NK-92 treated with Interleukin-12 subunit alpha and Interleukin-12 subunit beta, amount 100 ng/mL, for 24 hours (cell line): ENCODE results near the gene OSBPL9.
A peak's percentile ranks its signal among the peaks of the same experiment; 100 is the strongest.
"Not testable (repeated sequence)": the region's sequence is repeated elsewhere in the genome, so short reads cannot be mapped to it uniquely, and the experiment has no call there.

ENCODE experiments used
- DNase-seq: peaks from one replicate; lab custom pipeline; 2025; lab: John Stamatoyannopoulos, UW

The OSBPL9 gene

DNA sequence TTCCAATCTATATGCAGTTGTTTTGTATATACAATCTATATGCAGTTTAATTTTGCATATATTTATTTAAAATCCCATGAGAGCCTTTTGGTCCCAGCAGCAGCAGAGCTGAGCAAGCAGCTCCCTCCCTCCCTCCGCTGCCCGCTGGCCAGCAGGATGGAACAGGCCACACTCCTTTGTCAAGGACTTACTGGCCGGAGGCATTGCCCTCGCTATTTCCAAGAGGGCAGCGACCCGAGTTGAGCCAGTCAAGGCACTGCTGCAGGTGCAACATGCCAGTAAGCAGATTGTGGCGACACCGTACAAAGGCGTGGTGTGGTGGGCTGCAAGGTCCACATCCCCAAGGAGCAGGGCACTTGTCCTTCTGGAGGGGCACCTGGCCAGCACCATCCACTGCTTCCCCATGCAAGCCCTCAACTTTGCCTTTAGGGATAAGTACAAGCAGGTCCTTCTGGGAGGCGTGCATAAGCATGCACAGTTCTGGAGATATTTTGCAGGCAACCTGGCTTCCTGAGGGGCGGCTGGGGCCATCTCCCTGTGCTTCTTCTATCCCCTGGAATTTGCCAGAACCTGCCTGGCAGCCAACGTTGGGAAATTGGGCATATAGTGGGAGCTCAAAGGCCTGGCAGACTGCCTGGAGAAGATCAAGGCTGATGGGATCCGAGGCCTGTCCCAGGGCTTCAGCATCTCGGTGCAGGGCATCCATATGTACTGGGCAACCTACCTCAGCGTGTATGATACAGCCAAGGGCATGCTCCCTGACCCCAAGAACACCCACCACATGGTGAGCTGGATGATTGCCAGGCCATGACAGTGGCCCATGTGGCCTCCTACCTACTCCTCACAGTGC lies 92.2 kb downstream of the OSBPL9 start:
- DNase-seq: no peak

DNA sequence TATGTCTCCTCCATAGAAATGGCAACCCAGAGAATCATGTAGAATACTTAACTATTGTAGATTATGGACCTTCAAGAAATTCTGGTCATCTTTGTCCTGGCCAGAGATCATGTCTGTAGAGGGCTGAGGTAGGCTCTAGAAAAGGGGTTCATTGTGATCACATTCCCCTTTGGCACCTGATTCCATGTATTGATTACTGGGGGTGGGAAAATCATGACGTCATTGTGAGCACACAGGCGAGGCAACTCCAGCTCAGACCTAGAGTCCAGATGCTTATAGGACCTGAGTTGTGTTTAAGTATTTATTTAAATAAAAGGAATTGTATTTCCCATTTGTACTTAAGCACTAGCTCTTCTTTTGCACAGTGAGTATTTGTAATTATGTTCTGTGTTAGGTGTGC lies 93.1 kb downstream of the OSBPL9 start:
- DNase-seq: no peak

DNA sequence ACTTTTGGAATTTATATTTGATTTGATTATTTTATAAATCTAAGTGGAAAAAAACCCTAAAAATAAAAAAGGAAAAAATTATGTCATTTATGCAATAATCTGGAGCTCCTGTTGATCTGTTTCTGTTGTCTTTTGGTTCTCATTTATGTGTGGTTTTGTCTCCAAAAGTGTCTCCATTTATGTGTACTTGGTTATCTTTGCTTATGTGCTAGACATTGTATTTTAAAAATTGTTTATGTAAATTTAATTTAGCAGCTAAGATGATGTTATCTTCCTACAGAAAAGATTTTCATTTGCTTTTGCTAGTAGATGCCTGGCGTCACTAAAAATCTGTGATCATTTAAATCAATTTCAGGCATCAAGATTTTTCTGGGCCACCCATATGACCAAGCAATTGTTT lies 95.7 kb downstream of the OSBPL9 start:
- no peak for DNase-seq

DNA sequence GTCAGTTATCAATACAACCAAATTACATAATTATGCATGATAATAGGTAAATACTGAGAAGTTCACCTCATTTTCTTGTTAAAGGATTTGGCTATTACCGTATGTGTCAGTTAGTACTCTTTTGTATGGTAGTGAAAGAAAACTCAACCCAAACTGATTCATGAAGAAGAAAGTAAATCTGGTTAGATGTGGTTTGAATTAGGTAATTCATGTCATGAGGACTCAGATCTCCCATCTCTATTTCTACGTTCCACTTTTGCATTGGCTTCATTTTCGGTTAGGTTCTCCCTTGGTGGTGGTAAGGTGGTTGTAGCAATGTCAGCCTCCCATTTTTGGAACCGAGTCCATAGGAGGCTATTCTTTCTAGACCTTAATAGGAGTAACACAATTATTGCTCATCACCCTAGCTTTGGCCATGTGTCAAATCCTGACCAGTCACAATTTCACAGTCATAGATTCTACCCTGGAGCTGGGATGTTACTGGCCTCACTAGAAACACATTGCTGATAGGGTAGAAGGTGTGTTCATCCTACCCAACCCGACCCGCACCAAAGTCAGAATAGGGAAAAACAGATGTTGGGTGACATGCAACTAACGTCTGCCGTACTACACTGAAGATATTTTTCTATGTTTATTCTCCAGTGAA lies 97.6 kb downstream of the OSBPL9 start:
- DNase-seq: no peak

DNA sequence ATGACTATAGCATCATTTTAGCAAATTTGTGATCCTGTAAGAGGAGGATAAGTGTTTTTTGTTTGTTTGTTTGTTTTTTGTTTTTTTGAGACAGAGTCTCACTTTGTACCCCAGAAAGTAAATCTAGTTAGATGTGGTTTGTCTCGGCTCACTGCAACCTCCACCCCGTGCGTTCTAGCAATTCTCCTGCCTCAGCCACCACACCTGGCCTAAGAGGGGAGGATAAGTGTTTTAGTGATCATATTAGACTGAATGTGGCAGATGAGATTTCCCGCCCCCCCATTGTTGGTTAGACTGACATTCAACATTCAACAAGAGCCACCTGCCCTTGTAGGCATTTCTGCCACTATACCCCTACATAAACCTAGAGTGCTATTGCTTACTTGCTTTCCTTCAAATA lies 98.5 kb downstream of the OSBPL9 start:
- DNase-seq: no peak

DNA sequence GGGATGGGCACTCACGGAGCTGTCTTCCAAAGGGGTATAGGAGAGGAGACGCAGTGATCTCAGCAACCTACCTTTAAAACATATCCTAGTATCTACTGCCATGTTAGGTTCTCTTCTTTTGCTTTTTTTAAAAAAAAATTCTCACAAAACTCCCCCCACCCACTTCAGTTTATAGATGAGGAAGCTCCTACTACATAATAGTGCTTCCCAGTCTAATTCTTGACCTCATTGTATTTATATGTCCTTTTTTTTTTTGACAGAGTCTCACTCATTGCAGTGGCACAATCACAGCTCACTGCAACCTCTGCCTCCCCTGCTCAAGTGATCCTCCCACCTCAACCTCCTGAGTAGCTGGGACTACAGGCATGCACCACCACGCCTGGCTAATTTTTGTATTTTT lies 99.9 kb downstream of the OSBPL9 start:
- DNase-seq: no peak

DNA sequence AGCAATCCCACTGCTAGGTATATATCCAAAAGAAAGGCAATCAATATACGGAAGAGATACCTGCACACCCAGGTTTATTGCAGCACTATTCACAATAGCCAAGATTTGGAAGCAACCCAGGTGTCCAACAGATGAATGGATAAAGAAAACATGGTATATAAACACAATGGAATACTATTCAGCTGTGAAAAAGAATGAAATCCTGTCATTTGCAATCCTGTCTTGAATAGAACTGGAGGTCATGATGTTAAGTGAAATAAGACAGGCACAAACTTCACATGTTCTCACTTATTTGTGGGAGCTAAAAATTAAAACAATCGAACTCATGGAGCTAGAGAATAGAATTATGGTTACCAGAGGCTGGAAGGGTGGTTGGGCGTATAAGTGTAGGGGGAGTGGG lies 101.0 kb downstream of the OSBPL9 start:
- DNase-seq: no peak

DNA sequence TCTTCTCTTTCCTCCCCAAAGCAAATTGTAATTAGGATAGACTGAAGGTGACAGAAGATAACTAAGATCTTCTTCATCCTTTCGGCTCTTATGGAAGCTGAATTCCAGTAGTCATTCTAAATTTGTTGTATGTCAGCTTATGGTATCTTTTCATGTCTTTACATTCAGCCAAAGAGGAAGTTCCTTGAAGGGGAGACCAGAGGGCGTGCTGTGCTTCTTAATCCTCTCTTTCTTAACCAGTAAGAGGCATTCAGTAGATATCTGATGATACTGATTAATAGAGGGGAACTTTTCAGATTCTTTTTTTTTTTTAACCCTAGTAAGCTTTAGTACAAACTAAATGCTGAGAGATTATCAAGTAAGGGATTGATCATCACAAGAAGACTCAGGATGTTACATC lies 102.3 kb downstream of the OSBPL9 start:
- DNase-seq: no peak

DNA sequence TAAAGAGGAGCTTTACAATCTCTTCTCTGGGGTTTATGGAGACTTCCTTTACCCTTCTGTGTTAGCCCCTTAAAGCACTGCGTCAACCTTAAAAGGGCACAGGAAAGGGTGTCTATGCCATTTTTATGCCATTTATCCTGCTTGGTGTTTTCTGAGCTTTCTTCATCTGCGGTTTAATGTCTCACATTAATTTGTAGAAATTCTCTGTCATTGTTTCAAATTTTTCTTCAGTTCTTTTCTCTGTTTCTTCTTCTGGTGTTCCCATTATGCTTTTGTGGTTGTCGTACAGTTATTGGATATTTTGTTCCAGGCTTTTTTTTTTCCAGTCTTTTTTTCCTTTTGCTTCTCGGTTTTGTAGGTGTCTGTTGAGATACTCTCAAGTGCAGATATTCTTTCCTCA lies 107.9 kb downstream of the OSBPL9 start:
- no peak for DNase-seq

DNA sequence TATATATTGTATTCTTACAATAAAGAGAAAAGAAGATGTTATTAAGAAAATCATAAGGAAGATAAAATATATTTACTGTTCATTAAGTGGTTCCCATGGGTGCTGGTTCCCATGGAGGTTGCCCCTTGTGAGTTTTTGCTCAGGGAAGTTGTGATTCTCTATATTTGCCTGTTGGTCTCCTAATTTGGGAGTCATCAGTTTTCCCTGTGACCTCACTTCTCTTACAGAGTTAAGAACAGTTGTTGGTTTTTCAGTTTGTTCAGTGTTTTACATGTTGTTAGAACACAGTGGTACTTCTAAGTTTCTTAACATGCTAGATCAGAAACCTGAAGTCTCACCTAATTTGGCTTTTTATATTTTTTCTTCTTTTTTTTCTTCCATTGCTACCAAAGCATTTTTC lies 109.2 kb downstream of the OSBPL9 start:
- DNase-seq: no peak

DNA sequence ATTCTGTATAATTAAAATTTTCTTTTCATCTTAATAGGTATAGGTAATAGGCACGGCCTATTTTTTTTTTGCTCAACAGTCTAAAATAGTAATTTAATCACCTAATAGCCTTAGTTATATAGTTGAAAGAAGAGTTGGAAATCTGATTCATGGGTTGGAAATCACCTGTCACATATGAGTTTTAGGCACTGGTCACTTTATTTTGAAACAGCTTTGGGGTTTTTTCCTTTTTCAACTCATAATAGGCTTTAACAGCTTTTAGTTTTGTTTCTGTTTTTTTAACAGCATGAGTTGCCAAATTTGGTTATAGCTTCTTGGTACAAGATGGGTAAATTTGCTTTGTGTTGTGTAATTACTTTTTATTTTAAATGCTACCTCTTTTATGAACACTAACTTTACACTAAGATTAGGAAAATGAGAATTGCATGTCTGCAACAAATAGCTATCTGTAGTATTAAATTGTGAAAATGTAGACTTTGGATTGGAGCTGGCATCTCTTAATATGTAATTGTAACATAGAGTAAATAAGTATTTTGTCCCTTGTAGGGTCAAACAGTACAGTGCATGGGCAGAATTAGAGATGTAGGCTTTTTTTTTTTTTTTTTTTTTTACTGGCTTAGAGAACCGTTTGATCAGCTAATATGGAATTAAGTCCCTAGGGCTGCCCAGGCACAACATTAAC lies 109.8 kb downstream of the OSBPL9 start:
- no peak for DNase-seq

DNA sequence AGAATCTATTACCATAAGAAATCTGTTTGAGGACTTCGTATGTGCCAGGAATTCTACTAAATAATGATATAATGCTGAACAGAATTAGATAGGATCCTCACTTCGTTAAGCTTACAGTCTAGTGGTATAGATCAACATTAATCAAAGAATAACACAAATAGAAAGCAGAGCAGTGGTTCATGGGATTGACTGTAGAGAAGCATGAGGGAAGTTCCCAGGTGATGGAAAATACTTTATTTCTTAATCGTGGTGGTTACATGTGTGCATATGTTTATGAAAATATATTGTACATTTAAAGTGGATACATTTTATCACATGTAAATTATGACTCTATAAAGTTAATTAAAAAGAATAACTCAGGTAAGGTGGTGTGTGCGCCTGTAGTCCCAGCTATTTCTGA lies 110.5 kb downstream of the OSBPL9 start:
- DNase-seq: no peak

DNA sequence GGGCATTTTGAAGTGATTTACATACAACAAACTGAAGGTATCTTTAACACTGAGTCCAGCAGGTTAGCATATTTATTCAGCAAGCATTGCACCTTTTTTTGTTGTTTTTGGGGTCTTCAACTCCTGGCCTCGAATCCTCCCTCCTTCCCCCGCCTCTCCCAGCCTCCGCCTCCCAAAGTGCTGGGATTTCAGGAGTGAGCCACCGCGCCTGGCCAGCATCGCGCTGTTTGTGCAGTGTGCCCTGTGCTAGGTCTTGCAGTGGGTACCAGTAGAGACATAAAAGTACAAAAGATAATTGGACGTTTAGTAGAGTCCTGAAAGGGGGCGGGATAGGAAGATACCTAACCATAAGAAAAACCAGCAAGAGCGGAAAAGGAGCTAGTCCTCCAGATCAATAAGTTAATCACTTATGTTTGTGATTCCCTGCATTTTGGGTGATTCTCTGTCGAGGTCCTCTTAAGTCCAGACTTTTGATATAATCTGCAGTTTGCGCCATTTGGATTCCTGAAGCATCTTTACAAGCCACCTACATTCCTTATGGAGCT lies 111.8 kb downstream of the OSBPL9 start:
- no peak for DNase-seq

DNA sequence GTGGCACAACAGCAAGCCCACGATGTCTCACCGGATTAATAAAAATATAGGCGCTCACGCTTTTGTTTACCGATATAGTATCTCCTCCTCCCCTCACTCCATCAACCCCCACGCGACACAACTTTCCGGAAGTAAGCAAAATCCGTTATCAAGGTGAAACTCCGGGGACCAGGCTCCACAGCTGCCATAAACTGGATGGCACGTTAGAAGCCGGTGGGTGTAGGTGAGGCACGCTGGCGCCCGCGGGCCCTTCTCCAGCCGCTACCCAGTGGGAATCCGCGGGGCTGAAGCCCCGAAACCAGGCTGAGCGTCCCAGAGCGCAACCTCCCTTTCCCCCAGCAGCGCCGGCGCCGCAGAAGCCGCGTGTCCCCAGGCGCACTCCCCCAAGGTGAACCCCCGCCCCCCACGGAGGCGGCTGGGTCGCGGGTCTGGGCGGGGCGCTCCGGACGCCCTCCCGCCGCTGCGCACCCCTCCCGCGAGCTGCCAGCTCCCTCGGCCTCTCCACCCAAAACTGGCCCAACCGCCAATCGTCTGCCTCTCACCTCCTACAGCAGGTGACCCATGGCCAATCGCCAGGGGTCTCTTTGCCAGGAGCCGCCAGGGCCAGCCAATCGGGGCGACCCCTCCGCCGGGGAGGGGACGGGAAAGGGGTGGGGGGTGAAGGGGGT lies 112.4 kb downstream of the OSBPL9 start:
- DNase-seq: peak; percentile 98

DNA sequence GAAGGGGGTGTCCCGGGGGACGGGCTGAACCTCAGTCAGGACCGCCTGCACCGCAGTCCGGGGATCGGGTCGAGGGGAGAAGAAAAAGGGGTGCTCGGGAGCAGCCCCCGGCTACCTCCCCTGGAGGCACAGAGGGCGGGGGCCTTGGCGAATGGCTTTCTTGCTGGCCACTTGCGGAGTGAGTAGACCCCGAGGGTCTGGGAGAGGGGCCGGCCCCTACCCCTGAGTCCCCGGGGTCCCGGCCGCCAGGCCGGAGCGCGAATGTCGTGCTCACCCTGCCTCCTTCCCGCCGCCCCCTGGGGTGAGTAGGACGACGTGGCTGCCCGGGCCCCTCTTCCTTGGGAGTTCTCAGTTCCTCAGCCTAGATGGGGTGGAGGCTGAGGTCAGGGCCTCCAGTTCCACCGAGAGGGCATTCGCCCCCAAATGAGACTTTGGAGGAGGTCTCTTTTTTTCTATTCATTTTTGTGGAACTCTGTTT lies 113.0 kb downstream of the OSBPL9 start:
- no peak for DNase-seq

DNA sequence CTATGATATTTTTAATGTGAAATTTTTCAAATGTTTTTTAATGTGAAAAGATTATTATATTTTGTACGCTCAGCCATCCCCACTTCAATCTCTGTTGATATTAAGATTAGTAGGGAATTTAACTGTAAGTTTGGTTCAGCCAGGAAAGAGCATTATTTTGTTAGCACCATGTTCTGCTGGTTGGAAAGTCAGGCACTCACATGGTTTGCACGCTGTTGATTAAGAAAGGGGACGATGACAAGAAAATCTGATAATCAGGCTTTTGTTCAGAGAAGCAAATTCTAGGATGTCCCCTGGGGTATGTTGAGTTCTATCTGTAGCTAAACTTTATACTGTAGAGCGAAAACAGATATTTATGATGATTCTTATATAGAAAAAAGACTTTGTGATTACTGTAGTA lies 115.1 kb downstream of the OSBPL9 start:
- no peak for DNase-seq

DNA sequence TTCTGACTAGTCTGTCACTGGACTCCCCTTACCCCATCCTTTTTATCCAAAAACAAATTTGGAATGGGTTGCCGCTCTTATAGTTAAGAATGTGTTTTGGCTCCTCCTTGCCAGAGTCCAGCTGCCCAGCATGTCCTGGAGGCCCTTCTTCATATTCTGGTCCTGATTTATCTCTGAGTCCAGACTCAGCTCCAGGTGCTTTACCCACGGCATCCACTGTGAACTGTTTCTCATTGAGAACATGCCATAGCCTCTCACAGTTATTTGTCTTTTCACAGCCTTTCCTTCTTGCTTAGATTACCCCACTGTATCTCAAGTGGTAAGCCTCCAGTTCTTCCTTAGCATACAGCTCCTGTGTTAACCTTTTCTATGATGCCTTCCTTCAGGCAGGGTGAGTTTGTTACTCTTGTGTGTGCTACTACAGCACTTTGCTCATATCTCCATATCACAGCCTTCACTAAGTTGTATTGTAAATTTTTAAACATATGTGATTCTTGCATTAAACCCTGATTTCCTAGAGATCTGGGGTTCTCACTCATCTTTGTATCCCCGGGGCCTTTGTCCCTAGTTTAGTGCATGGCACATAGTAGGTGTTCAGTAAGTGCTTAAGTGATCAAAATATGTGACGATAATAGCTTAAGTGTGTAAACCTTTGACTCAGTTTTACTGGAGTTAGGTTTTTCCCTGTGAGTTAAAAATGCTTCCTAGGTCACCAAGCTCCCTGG lies 116.0 kb downstream of the OSBPL9 start:
- DNase-seq: no peak

DNA sequence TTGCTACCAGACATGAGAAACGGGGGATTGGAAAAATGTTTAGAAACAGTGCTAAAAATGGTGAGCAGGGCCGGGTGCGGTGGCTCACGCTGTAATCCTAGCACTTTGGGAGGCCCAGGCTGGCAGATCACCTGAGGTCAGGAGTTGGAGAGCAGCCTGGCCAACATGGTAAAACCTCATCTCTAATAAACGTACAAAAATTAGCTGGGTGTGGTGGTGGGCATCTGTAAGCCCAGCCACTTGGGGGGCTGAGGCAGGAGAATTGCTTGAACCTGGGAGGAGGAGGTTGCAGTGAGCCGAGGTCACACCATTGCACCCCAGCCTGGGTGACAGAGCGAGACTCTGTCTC lies 116.5 kb downstream of the OSBPL9 start:
- not testable (repeated sequence) for DNase-seq

DNA sequence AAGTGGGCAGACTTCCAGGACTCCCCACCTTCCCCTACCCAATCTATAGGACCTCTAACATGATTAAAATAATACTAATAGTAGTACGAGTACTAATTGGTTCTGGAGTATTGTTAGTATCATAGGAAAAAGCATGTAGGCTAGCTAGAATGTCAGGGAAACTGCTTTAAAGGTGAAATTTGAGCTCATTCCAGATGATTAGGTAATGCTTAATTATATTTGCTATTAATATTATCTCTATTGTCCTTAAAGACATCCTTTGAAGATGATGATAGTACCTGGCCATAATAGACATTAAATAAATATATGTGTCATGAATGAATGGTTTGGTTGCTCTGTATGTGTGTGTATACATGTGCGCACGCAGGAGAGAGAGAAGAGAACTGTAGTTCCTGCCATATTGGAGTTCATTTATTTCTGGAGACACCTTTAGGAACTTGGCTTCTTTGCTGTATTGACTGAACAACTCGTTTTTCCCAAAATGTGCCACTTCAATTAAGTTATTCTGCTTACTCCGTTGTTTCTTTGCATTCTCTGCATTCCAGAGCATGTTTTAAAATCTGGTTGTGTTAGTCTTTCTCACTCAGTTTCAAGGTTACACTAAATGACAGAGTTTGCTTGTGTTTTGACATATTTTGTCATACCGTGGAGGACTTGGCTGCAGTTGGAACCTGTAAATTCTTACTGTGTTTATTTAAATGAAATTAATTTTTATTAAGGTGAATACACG lies 117.1 kb downstream of the OSBPL9 start:
- no peak for DNase-seq

DNA sequence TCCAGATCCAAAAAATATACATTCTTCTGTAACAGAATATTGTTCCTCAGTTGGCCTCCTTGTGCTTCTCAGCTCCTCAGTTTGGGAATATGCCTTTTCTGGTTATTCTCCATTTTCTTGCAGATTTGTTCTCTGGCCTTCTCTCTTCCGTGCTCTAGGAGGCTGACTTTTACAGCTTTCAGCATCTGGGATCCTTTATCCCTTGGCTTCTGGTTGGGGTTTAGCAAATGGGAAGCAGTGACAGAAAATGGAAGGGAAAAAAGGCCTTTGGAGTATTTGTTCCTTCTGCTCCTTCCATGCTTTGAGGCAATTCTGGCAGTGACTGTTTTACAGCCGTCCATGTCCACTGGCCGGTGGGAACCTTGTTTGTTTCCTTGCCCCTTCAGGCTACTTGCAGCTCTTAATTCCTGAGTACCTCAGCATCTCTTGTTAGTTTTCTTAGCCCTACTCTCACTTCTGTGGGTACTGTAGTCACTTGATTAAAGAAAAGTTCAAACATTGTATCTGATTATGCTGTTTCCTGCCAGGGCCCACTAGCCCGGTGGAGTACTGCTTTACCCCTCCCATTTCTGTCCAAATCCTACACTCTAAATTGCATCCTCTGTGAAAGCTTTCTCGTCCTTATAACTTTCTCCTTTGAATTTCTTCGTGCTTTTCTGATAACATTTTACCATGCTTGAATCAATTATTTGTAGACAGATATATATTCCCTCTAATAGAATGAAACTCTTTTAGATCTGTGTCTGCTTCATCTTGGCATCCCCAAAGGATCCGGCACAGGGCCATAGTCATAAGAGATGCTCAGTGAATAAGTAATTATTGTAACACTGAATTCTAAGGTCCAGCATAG lies 118.2 kb downstream of the OSBPL9 start:
- no peak for DNase-seq
